NCI-H1048 (cell line): ENCODE results near the gene SSNA1.

Experiments
- DNase-seq: peaks from one replicate; lab custom pipeline; 2025; lab: John Stamatoyannopoulos, UW

Gene SSNA1

DNA sequence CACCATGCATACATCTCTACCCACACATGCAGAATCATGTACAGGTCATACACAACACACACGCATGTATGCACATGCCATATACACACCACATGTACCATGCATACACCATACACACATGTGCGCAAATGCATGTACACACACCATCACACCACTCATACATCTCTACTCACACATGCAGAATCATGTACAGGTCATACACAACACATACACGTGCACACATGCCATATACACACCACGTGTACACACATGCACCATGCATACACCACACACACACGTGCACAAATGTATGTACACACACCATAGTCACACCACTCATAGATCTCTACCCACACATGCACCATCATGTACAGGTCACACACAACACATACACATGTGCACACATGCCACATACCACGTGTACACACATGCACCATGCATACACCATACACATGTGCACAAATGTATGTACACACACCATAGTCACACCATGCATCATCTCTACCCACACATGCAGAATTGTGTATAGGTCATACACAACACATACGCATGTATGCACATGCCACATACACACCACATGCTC, 35.6 kb upstream of the SSNA1 start:
- DNase-seq: no peak

DNA sequence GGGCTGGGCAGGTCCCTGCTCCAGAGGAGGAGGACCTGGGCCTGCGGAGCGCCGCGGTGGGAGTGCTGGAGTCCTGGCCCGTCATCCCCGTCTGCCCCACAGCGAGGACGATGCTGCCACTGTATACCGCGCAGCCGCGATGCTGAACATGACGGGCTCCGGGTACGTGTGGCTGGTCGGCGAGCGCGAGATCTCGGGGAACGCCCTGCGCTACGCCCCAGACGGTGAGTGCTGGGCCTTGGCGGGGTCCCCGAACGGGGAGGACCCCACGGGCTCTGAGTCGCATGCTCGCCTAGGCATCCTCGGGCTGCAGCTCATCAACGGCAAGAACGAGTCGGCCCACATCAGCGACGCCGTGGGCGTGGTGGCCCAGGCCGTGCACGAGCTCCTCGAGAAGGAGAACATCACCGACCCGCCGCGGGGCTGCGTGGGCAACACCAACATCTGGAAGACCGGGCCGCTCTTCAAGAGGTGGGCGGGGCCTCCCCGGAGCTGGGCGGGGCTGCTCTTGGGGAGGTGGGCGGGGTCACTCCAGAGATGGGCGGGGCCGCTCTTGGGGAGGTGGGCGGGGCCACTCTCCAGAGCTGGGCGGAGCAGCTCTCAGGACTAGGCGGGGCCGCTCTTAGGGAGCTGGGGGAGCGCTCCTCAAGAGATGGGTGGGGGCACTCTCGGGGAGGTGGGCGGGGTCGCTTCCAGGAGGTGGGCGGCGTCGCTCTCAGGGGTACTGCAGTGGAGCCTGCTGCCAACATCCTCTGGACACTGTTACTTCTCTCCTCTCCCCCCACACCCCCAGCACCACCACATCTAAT, 31.7 kb upstream of the SSNA1 start:
- no peak for DNase-seq

- DNase-seq: no peak
Measured at GRCh38 chr9:137157618-137158415, 30.7 kb upstream of the SSNA1 start.

DNA sequence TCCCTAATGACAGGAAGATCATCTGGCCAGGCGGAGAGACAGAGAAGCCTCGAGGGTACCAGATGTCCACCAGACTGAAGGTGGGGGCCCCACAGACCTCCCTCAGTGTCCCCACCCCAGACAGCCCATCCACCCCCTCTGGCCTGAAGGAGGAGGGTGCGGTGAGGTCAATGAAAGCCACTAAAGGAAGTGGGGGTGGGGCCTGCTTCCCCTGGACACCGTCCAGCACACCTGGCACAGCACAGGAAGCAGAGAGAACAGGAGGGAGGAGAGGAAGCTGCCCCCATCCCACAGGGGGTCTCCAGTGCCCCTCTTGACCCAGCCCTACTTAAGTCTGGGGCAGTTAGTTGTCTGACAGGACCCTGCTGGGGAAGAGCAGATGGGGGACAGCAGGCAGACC, 29.9 kb upstream of the SSNA1 start:
- no peak for DNase-seq

DNA sequence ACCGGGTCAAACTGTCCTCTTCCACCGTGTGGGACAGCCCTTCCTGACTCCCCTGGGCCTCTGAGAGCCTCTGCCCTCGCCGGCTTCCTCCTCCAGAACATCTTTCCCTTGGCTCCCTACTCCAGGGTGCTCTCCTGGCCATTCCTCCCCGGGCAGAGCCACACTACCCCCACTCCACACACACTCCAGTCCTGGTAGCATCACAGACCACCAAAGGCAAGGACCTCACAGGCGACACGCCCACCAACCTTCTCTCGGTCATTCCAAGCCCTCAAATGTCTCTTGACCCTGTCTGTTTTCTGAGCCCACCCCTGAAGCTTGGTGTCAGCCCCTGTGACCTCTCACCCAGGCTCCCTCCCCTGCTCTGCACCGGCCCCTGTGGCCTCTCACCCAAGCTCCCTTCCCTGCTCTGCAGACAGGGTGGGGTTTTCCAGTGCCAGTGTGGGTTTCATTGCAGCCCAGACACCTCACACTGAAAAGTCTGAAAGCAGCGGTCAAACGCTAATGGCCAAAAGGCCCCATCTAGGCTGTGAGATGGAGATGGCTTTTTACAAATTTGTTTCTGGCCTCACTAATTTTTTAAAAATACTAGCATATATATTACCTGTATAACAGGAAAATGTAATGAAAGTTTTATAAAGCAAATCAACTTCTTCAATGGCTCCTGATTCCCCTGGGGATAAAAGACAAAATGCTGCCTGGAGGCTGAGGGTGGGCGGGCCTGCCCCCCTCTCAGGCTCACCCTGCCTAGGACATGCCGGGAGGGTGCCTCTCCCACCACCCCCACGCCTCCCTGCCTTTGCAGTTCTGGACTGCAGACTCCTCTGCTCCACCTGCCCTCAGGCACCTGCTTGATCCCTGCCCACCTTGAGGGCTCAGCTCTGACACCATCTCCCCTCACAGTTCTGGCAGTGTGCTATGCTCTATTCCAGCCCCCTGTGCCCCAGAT, 29.1 kb upstream of the SSNA1 start:
- DNase-seq: no peak

- DNase-seq: no peak
Measured at GRCh38 chr9:137160054-137160425, 28.4 kb upstream of the SSNA1 start.

DNA sequence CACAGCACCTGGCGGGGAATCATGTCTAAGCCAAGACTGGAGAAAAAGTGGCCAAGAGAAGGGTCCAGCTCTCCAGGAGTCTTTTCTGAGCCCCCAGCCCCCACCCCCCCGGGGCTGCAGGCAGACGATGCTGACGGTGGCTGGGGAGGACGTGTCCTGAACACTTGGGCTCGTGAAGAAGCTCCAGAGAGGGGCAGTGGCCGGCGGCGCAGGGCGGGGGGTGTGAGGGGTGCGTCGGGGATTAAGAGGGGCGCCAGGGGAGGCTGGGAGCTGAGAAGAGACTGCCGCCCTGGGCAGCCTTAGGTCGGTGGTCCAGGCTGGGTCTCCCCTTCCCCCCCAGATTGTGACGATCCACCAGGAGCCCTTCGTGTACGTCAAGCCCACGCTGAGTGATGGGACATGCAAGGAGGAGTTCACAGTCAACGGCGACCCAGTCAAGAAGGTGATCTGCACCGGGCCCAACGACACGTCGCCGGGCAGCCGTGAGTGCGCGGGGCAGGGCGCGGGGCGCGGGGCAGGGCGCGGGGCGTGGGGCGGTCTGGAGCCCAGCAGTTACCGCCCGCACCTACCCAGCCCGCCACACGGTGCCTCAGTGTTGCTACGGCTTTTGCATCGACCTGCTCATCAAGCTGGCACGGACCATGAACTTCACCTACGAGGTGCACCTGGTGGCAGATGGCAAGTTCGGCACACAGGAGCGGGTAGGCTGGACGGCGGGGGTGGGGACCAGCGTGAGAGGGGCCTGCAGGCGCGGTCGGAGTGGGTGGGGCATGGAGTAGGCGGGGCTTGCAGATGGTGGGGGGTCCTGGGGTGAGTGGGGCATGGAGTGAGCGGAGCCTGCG, 27.5 kb upstream of the SSNA1 start:
- DNase-seq: no peak

DNA sequence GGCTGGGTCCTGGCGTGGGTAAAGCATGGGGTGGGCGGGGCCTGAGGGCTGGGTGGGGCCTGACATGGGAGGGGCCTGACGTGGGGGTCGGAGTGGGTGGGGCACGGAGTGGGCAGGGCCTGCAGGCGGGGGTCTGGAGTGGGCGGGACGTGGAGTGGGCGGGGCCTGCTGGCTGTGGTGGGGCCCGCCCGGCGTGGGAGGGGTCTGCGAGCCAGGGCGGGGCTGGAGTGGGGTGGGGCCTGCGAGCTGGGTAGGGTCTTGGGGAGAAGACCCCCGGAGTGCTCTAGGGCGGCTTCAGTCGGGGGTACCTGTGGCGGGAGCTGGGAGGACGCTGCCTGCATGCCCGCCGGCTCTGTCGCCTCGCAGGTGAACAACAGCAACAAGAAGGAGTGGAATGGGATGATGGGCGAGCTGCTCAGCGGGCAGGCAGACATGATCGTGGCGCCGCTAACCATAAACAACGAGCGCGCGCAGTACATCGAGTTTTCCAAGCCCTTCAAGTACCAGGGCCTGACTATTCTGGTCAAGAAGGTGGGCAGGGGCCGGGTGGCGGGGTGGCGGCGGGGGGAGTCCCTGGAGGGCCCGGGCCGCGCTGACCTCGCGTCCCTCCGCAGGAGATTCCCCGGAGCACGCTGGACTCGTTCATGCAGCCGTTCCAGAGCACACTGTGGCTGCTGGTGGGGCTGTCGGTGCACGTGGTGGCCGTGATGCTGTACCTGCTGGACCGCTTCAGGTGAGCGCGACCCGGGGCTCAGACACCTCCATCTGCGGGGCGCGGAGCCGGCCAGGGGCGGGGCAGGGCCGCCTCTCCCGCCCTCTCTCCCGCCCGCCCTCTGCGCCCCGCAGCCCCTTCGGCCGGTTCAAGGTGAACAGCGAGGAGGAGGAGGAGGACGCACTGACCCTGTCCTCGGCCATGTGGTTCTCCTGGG, 26.7 kb upstream of the SSNA1 start:
- no peak for DNase-seq

DNA sequence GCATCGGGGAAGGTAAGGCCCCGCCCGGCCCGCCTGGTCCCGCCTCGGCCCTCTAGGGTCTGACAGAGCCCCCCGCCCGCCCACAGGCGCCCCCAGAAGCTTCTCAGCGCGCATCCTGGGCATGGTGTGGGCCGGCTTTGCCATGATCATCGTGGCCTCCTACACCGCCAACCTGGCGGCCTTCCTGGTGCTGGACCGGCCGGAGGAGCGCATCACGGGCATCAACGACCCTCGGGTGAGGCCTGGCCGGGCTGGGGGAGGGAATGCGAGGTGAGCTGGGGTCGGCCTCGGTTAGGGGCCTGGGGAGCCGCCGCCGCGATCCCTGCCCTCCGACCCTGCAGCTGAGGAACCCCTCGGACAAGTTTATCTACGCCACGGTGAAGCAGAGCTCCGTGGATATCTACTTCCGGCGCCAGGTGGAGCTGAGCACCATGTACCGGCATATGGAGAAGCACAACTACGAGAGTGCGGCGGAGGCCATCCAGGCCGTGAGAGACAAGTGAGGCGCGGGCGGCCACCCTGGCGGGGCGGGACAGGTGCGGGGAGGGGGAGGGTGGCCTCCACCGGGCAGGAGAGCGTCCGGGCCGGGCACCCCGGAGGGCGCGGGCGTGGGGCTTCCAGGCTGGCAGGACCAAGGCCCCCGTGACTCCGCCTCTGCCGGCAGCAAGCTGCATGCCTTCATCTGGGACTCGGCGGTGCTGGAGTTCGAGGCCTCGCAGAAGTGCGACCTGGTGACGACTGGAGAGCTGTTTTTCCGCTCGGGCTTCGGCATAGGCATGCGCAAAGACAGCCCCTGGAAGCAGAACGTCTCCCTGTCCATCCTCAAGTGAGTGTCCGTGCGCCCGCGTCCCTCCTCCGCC, 25.7 kb upstream of the SSNA1 start:
- no peak for DNase-seq

GRCh38 chr9:137163365-137163715, 25.1 kb upstream of the SSNA1 start:
- DNase-seq: no peak

- no peak for DNase-seq
Measured at GRCh38 chr9:137163805-137164204, 24.7 kb upstream of the SSNA1 start.

- DNase-seq: no peak
Measured at GRCh38 chr9:137164370-137165249, 23.9 kb upstream of the SSNA1 start.

DNA sequence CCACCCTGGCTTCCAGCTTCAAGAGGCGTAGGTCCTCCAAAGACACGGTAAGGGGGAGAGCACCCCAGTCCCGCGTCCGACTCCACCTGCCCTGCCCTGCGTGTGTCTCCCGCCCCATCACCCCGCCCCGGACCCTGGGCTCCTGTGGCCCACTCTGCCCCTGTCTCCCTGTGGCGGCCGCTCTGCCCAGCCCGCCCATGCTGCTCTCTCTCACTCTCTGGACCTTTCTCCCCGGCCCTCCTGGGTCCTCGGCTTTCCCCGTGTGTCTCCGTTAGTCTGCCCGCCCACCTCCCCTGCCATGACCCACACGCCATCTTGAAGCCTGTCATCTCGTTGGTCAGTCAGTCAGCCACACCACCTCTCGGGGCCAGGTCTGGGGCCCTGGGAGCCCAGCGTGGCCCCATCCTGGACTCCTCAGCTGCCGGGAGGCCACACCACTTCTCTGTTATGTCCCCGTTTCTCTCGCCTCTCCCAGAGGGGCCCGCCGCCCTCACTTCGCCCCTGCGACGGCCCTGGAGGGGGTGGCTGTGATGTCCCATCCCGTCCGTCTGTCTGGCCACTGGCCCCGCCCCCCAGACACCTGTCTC, 23.1 kb upstream of the SSNA1 start:
- no peak for DNase-seq

DNA sequence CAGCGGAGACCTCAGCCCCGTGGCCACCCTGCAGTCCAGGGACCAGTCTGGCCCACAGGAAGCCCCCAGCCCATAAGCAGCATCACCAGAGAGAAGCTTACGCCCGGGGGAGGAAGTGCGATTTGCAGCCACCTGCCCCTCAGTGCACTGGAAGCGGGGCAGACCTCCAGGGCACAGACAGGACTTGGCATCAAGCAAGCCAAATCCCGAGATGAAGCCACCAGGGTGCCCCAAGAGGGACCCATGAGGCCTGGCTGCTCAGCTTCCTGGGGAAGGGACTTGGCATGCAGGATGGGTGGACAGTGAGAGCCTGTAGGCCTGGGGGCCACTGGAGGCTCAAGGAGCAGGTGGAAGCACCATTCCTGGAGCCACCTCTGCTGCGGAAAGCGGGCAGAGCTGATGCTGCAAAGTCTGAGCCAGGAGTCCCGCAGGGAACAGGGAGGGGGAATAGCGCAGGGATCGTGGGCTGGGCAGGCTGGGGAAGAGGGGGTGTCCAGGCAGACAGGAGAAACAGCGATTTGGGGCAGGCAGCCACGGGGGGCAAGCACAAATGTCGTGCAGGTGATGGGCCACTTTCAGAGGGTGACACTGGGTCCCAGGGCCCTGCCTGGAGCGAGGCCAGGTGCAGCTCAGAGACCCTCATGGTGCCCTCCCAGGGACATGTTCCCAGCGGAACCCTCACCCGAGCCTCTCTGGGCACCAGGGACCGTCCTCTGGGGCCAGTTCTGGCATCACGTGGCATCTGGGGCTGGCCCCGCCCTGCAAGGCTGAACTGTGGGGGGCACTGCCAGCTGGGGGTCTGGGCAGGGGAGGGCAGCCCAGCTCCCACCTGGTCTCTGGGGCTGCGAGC, 21.9 kb upstream of the SSNA1 start:
- no peak for DNase-seq

GRCh38 chr9:137167277-137167746, 21.2 kb upstream of the SSNA1 start:
- DNase-seq: no peak

- no peak for DNase-seq
Measured at GRCh38 chr9:137167747-137168572, 20.5 kb upstream of the SSNA1 start.
